ENCODE results near the gene KCNH6.

Gene KCNH6

DNA sequence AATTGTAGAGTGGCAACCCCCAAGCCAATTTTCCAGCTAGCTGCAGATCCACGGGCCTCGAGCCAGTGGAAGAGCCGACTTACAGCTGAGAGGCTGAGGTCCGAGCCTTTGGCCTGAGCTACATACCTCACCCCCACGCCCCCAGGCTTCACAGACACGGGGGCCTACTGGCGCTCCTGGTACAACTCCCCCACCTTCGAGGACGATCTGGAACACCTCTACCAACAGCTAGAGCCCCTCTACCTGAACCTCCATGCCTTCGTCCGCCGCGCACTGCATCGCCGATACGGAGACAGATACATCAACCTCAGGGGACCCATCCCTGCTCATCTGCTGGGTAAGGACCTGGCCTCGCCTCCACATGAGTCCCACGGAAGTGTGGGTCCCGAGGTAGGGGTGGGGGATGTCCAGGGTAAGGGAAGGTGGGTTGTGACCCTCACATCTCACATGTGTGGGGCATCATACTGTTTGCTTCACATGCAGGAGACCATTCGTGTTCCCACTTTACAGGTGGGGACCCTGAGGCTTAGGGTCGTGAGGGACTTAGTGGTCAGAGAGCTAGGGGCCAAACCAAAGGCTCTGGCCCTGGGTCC lies 42.9 kb upstream of the KCNH6 start:
- TF ChIP-seq, protein P1, sequence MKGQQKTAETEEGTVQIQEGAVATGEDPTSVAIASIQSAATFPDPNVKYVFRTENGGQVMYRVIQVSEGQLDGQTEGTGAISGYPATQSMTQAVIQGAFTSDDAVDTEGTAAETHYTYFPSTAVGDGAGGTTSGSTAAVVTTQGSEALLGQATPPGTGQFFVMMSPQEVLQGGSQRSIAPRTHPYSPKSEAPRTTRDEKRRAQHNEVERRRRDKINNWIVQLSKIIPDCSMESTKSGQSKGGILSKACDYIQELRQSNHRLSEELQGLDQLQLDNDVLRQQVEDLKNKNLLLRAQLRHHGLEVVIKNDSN (IDR thresholded peaks at IDR 0.05) = no peak
- TF ChIP-seq MAX (IDR thresholded peaks at IDR 0.05) (no peak), CREB1 (IDR thresholded peaks at IDR 0.05; ENCODE audit: low read depth) (no peak), ZBTB7A (IDR thresholded peaks at IDR 0.05; ENCODE audit: low read depth) (no peak), TEAD4 (IDR thresholded peaks at IDR 0.05) (no peak), FOXM1 (IDR thresholded peaks at IDR 0.05; ENCODE audit: borderline replicate concordance, low read depth) (no peak)
- TF ChIP-seq, protein P2, sequence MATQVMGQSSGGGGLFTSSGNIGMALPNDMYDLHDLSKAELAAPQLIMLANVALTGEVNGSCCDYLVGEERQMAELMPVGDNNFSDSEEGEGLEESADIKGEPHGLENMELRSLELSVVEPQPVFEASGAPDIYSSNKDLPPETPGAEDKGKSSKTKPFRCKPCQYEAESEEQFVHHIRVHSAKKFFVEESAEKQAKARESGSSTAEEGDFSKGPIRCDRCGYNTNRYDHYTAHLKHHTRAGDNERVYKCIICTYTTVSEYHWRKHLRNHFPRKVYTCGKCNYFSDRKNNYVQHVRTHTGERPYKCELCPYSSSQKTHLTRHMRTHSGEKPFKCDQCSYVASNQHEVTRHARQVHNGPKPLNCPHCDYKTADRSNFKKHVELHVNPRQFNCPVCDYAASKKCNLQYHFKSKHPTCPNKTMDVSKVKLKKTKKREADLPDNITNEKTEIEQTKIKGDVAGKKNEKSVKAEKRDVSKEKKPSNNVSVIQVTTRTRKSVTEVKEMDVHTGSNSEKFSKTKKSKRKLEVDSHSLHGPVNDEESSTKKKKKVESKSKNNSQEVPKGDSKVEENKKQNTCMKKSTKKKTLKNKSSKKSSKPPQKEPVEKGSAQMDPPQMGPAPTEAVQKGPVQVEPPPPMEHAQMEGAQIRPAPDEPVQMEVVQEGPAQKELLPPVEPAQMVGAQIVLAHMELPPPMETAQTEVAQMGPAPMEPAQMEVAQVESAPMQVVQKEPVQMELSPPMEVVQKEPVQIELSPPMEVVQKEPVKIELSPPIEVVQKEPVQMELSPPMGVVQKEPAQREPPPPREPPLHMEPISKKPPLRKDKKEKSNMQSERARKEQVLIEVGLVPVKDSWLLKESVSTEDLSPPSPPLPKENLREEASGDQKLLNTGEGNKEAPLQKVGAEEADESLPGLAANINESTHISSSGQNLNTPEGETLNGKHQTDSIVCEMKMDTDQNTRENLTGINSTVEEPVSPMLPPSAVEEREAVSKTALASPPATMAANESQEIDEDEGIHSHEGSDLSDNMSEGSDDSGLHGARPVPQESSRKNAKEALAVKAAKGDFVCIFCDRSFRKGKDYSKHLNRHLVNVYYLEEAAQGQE (IDR thresholded peaks at IDR 0.05; ENCODE audit: low read depth) = no peak

DNA sequence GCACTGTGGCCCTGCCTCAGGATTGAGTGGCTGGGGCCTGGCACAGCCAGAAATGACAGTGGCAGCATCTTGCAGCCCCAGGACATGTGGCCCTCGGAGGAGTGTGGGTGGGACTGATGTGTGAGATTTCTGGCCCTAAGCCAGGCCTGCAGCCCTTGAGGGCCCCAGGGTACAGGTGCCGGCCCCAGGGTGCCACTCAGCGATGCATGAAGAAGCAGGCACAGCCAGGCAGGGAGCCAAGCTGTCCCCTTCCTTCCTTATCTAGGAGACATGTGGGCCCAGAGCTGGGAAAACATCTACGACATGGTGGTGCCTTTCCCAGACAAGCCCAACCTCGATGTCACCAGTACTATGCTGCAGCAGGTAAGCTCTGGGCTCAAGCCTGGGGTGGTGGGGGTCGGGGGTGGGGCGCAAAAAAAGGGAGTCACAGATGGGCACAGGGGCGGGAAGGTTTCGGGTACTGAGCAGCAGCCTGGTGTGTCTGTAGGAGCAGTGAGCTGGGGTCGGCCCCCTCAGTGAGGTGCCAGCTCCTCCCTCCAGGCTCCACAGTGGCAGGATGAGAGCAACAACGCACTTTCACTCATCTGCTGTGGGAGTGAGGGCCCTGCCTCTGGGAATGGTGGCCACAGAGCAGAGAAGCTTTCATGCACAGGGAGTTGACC lies 42.2 kb upstream of the KCNH6 start:
- TF ChIP-seq CEBPB (IDR thresholded peaks at IDR 0.05) (no peak; the same call in 1 of the 2 replicates), YY1 (IDR thresholded peaks at IDR 0.05; ENCODE audit: low read depth) (no peak), CREB1 (IDR thresholded peaks at IDR 0.05; ENCODE audit: low read depth) (no peak), TEAD4 (IDR thresholded peaks at IDR 0.05) (peak; percentile 52), MAX (IDR thresholded peaks at IDR 0.05) (peak; percentile 53), EGR1 (IDR thresholded peaks at IDR 0.05) (peak; percentile 20; the same call in 1 of the 2 replicates), FOXM1 (IDR thresholded peaks at IDR 0.05; ENCODE audit: borderline replicate concordance, low read depth) (no peak), TCF12 (IDR thresholded peaks at IDR 0.05; ENCODE audit: low read depth) (peak; percentile 92), EP300 (IDR thresholded peaks at IDR 0.05; ENCODE audit: borderline replicate concordance) (peak; percentile 53; the same call in 1 of the 2 replicates), TAF1 (IDR thresholded peaks at IDR 0.05; ENCODE audit: low read depth) (no peak), NFIC (IDR thresholded peaks at IDR 0.05) (peak; percentile 97)
- TF ChIP-seq, protein P1 (IDR thresholded peaks at IDR 0.05) = no peak

DNA sequence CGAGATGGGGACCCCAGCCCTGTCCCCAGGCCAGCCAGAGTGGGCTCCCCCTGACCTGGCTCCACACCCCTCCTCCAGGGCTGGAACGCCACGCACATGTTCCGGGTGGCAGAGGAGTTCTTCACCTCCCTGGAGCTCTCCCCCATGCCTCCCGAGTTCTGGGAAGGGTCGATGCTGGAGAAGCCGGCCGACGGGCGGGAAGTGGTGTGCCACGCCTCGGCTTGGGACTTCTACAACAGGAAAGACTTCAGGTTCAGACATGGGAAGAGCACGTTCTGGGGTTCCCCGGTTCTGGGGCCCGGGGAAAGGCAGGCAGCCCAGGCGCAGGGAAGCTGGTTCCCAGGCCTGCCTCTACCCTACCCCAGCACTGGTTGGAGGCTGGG lies 41.7 kb upstream of the KCNH6 start:
- TF ChIP-seq CREB1 (IDR thresholded peaks at IDR 0.05; ENCODE audit: low read depth) (no peak), EGR1 (IDR thresholded peaks at IDR 0.05) (no peak), RAD21 (IDR thresholded peaks at IDR 0.05; ENCODE audit: low read depth) (no peak), EP300 (IDR thresholded peaks at IDR 0.05; ENCODE audit: borderline replicate concordance) (no peak), TAF1 (IDR thresholded peaks at IDR 0.05; ENCODE audit: low read depth) (no peak), MAX (IDR thresholded peaks at IDR 0.05) (no peak), YY1 (IDR thresholded peaks at IDR 0.05; ENCODE audit: low read depth) (no peak)
- TF ChIP-seq, protein P2 (IDR thresholded peaks at IDR 0.05; ENCODE audit: low read depth) = no peak

- TF ChIP-seq CREB1 (IDR thresholded peaks at IDR 0.05; ENCODE audit: low read depth) (no peak), YY1 (IDR thresholded peaks at IDR 0.05; ENCODE audit: low read depth) (no peak), EP300 (IDR thresholded peaks at IDR 0.05; ENCODE audit: borderline replicate concordance) (no peak)
Measured at GRCh38 chr17:63482509-63482908, 40.6 kb upstream of the KCNH6 start.

- TF ChIP-seq TCF12 (IDR thresholded peaks at IDR 0.05; ENCODE audit: low read depth) (no peak), MAX (IDR thresholded peaks at IDR 0.05) (no peak), FOXM1 (IDR thresholded peaks at IDR 0.05; ENCODE audit: borderline replicate concordance, low read depth) (no peak), EGR1 (IDR thresholded peaks at IDR 0.05) (no peak), TAF1 (IDR thresholded peaks at IDR 0.05; ENCODE audit: low read depth) (no peak), YY1 (IDR thresholded peaks at IDR 0.05; ENCODE audit: low read depth) (no peak), NFIC (IDR thresholded peaks at IDR 0.05) (no peak), EP300 (IDR thresholded peaks at IDR 0.05; ENCODE audit: borderline replicate concordance) (no peak), CREB1 (IDR thresholded peaks at IDR 0.05; ENCODE audit: low read depth) (no peak), RAD21 (IDR thresholded peaks at IDR 0.05; ENCODE audit: low read depth) (no peak), TEAD4 (IDR thresholded peaks at IDR 0.05) (no peak), CEBPB (IDR thresholded peaks at IDR 0.05) (no peak), ZBTB7A (IDR thresholded peaks at IDR 0.05; ENCODE audit: low read depth) (no peak)
- TF ChIP-seq, protein P1 (IDR thresholded peaks at IDR 0.05) = no peak
- TF ChIP-seq, protein P2 (IDR thresholded peaks at IDR 0.05; ENCODE audit: low read depth) = no peak
Measured at GRCh38 chr17:63483038-63483437, 40.1 kb upstream of the KCNH6 start.
